Measurements from ENCODE around the gene BCDIN3D.
A peak's percentile ranks its signal among the peaks of the same experiment; 100 is the strongest.

BCDIN3D gene

GRCh38 chr12:49842519-49843352 is at the start of gene BCDIN3D:
Gene BCDIN3D, minus strand, starts transcription at chr12:49843106. Its CDS starts 19 bp downstream, at chr12:49843087.
- ATAC-seq (ENCODE audit: low read depth) (peak; percentile 95), DNase-seq (ENCODE audit: low spot score in 2 of 2) (peak; percentile 82 to 84)
- Mint-ChIP-seq H3K9me3 (no peaks in the 10 kb centered on the region), H3K4me1 (peaks cover 26% of the 10 kb centered on the region), H3K36me3 (peaks cover 5% of the 10 kb centered on the region), H3K27me3 (peaks cover 2% of the 10 kb centered on the region), H3K4me3 (peak within 1 kb of the TSS; percentile 87), H3K27ac (peak within 1 kb of the TSS; percentile 86)

GRCh38 chr12:49892084-49892731 is 49.3 kb upstream of the BCDIN3D start:
- H3K36me3 Mint-ChIP-seq, result no peaks in the 10 kb centered on the region
- no peak overlapping the region for H3K4me3 Mint-ChIP-seq
- H3K27ac Mint-ChIP-seq, result no peak overlapping the region
- ATAC-seq (ENCODE audit: low read depth) (no peak), DNase-seq (ENCODE audit: low spot score in 2 of 2) (no peak)
- peaks cover 6% of the 10 kb centered on the region for H3K4me1 Mint-ChIP-seq
- peaks cover 18% of the 10 kb centered on the region for H3K27me3 Mint-ChIP-seq
- H3K9me3 Mint-ChIP-seq, result no peaks in the 10 kb centered on the region

- ATAC-seq (ENCODE audit: low read depth) (no peak), DNase-seq (ENCODE audit: low spot score in 2 of 2) (no peak)
- no peak overlapping the region for H3K27ac Mint-ChIP-seq
- no peaks in the 10 kb centered on the region for H3K36me3 Mint-ChIP-seq
- H3K4me3 Mint-ChIP-seq, result no peak overlapping the region
- peaks cover 6% of the 10 kb centered on the region for H3K4me1 Mint-ChIP-seq
- H3K9me3 Mint-ChIP-seq, result no peaks in the 10 kb centered on the region
- peaks cover 22% of the 10 kb centered on the region for H3K27me3 Mint-ChIP-seq
Measured at GRCh38 chr12:49891476-49891875, 48.6 kb upstream of the BCDIN3D start.

GRCh38 chr12:49891012-49891411 is 48.1 kb upstream of the BCDIN3D start:
- ATAC-seq (ENCODE audit: low read depth) (no peak), DNase-seq (ENCODE audit: low spot score in 2 of 2) (no peak)
- no peak overlapping the region for H3K4me3 Mint-ChIP-seq
- peaks cover 6% of the 10 kb centered on the region for H3K4me1 Mint-ChIP-seq
- no peak overlapping the region for H3K27ac Mint-ChIP-seq
- H3K27me3 Mint-ChIP-seq, result peaks cover 22% of the 10 kb centered on the region
- no peaks in the 10 kb centered on the region for H3K9me3 Mint-ChIP-seq
- no peaks in the 10 kb centered on the region for H3K36me3 Mint-ChIP-seq

GRCh38 chr12:49890096-49890461 is 47.2 kb upstream of the BCDIN3D start:
- Mint-ChIP-seq H3K36me3 (no peaks in the 10 kb centered on the region), H3K4me1 (peaks cover 6% of the 10 kb centered on the region), H3K4me3 (no peak overlapping the region), H3K27ac (no peak overlapping the region), H3K27me3 (peaks cover 22% of the 10 kb centered on the region), H3K9me3 (no peaks in the 10 kb centered on the region)
- no peak for DNase-seq (ENCODE audit: low spot score in 2 of 2)
- ATAC-seq (ENCODE audit: low read depth), result no peak

GRCh38 chr12:49889361-49890095 is 46.6 kb upstream of the BCDIN3D start:
- no peak overlapping the region for H3K4me3 Mint-ChIP-seq
- no peaks in the 10 kb centered on the region for H3K9me3 Mint-ChIP-seq
- H3K27ac Mint-ChIP-seq, result no peak overlapping the region
- H3K36me3 Mint-ChIP-seq, result no peaks in the 10 kb centered on the region
- H3K4me1 Mint-ChIP-seq, result peaks cover 4% of the 10 kb centered on the region
- H3K27me3 Mint-ChIP-seq, result peaks cover 22% of the 10 kb centered on the region
- ATAC-seq (ENCODE audit: low read depth) (no peak), DNase-seq (ENCODE audit: low spot score in 2 of 2) (no peak)

GRCh38 chr12:49888461-49889151 is 45.7 kb upstream of the BCDIN3D start:
- H3K4me1 Mint-ChIP-seq, result no peaks in the 10 kb centered on the region
- no peak for DNase-seq (ENCODE audit: low spot score in 2 of 2)
- H3K36me3 Mint-ChIP-seq, result no peaks in the 10 kb centered on the region
- no peaks in the 10 kb centered on the region for H3K9me3 Mint-ChIP-seq
- no peak overlapping the region for H3K4me3 Mint-ChIP-seq
- ATAC-seq (ENCODE audit: low read depth), result no peak
- no peak overlapping the region for H3K27ac Mint-ChIP-seq
- peaks cover 26% of the 10 kb centered on the region for H3K27me3 Mint-ChIP-seq

- Mint-ChIP-seq H3K27ac (no peak overlapping the region), H3K4me3 (no peak overlapping the region), H3K4me1 (no peaks in the 10 kb centered on the region), H3K36me3 (no peaks in the 10 kb centered on the region), H3K9me3 (no peaks in the 10 kb centered on the region), H3K27me3 (peaks cover 22% of the 10 kb centered on the region)
- ATAC-seq (ENCODE audit: low read depth) (no peak), DNase-seq (ENCODE audit: low spot score in 2 of 2) (no peak)
Measured at GRCh38 chr12:49887536-49888401, 44.9 kb upstream of the BCDIN3D start.

GRCh38 chr12:49887091-49887490 is 44.2 kb upstream of the BCDIN3D start:
- no peak for ATAC-seq (ENCODE audit: low read depth)
- peaks cover 16% of the 10 kb centered on the region for H3K27me3 Mint-ChIP-seq
- no peak overlapping the region for H3K4me3 Mint-ChIP-seq
- no peak overlapping the region for H3K27ac Mint-ChIP-seq
- H3K9me3 Mint-ChIP-seq, result no peaks in the 10 kb centered on the region
- no peak for DNase-seq (ENCODE audit: low spot score in 2 of 2)
- H3K4me1 Mint-ChIP-seq, result no peaks in the 10 kb centered on the region
- no peaks in the 10 kb centered on the region for H3K36me3 Mint-ChIP-seq

- Mint-ChIP-seq H3K4me1 (no peaks in the 10 kb centered on the region), H3K27me3 (peaks cover 13% of the 10 kb centered on the region), H3K36me3 (no peaks in the 10 kb centered on the region), H3K9me3 (no peaks in the 10 kb centered on the region), H3K4me3 (no peak overlapping the region), H3K27ac (no peak overlapping the region)
- ATAC-seq (ENCODE audit: low read depth) (no peak), DNase-seq (ENCODE audit: low spot score in 2 of 2) (no peak)
Measured at GRCh38 chr12:49885663-49886461, 43.0 kb upstream of the BCDIN3D start.

- H3K27me3 Mint-ChIP-seq, result peaks cover 9% of the 10 kb centered on the region
- H3K36me3 Mint-ChIP-seq, result no peaks in the 10 kb centered on the region
- peaks cover 2% of the 10 kb centered on the region for H3K4me1 Mint-ChIP-seq
- no peak overlapping the region for H3K4me3 Mint-ChIP-seq
- no peaks in the 10 kb centered on the region for H3K9me3 Mint-ChIP-seq
- ATAC-seq (ENCODE audit: low read depth) (no peak), DNase-seq (ENCODE audit: low spot score in 2 of 2) (no peak)
- no peak overlapping the region for H3K27ac Mint-ChIP-seq
Measured at GRCh38 chr12:49885118-49885517, 42.2 kb upstream of the BCDIN3D start.

GRCh38 chr12:49882851-49883464 is 40.1 kb upstream of the BCDIN3D start:
- peaks cover 11% of the 10 kb centered on the region for H3K9me3 Mint-ChIP-seq
- H3K27ac Mint-ChIP-seq, result no peak overlapping the region
- H3K27me3 Mint-ChIP-seq, result peaks cover 9% of the 10 kb centered on the region

More at GRCh38 chr12:49882851-49883464, 40.1 kb upstream of the BCDIN3D start:
- ATAC-seq (ENCODE audit: low read depth) (no peak), DNase-seq (ENCODE audit: low spot score in 2 of 2) (no peak)
- Mint-ChIP-seq H3K4me1 (peaks cover 11% of the 10 kb centered on the region), H3K4me3 (no peak overlapping the region), H3K36me3 (no peaks in the 10 kb centered on the region)
